ENCODE results near the gene RABAC1.
A peak's percentile ranks its signal among the peaks of the same experiment; 100 is the strongest.

The RABAC1 gene

GRCh38 chr19:41999878-42000208 lies 40.7 kb upstream of the RABAC1 start (continued):
- no peak for TF ChIP-seq TSHZ2 (CRISPR knock-in tag; IDR thresholded peaks at IDR 0.05)
- TF ChIP-seq ZNF70 (CRISPR knock-in tag; IDR thresholded peaks at IDR 0.05), result no peak
- no peak for TF ChIP-seq ZC3H10 (CRISPR knock-in tag; IDR thresholded peaks at IDR 0.05)
- TF ChIP-seq BACH2 (CRISPR knock-in tag; IDR thresholded peaks at IDR 0.05; ENCODE audit: borderline replicate concordance), result no peak

GRCh38 chr19:41999071-41999877 lies 40.2 kb upstream of the RABAC1 start:
- TF ChIP-seq TSHZ2 (CRISPR knock-in tag; IDR thresholded peaks at IDR 0.05), result no peak
- ATAC-seq, result no peak

GRCh38 chr19:41998246-41999020 lies 39.3 kb upstream of the RABAC1 start:
- peak; percentile 57 for ATAC-seq
- TF ChIP-seq ZNF565 (CRISPR knock-in tag; conservative IDR thresholded peaks at IDR 0.05; ENCODE audit: low read depth), result no peak
- TF ChIP-seq ESRRG (CRISPR knock-in tag; IDR thresholded peaks at IDR 0.05), result no peak
- TF ChIP-seq ISL1 (CRISPR knock-in tag; IDR thresholded peaks at IDR 0.05), result no peak
- TF ChIP-seq ZNF70 (CRISPR knock-in tag; IDR thresholded peaks at IDR 0.05), result no peak
- no peak for TF ChIP-seq PPARA (CRISPR knock-in tag; IDR thresholded peaks at IDR 0.05; ENCODE audit: borderline replicate concordance)
- TF ChIP-seq ARNTL (CRISPR knock-in tag; IDR thresholded peaks at IDR 0.05; ENCODE audit: borderline replicate concordance, low read depth), result no peak
- TF ChIP-seq ZFP30 (CRISPR knock-in tag; IDR thresholded peaks at IDR 0.05), result no peak
- TF ChIP-seq ZFP3 (CRISPR knock-in tag; IDR thresholded peaks at IDR 0.05), result no peak
- no peak for TF ChIP-seq GLIS3 (CRISPR knock-in tag; IDR thresholded peaks at IDR 0.05)
- TF ChIP-seq PATZ1 (CRISPR knock-in tag; IDR thresholded peaks at IDR 0.05; ENCODE audit: borderline replicate concordance), result no peak
- no peak for TF ChIP-seq BACH2 (CRISPR knock-in tag; IDR thresholded peaks at IDR 0.05; ENCODE audit: borderline replicate concordance)
- TF ChIP-seq CSRNP3 (CRISPR knock-in tag; IDR thresholded peaks at IDR 0.05), result no peak
- TF ChIP-seq RARB (CRISPR knock-in tag; IDR thresholded peaks at IDR 0.05), result no peak
- TF ChIP-seq ZC3H10 (CRISPR knock-in tag; IDR thresholded peaks at IDR 0.05), result no peak
- TF ChIP-seq TCF4 (CRISPR knock-in tag; IDR thresholded peaks at IDR 0.05; ENCODE audit: borderline replicate concordance), result no peak
- TF ChIP-seq CREB5 (CRISPR knock-in tag; IDR thresholded peaks at IDR 0.05; ENCODE audit: low read depth), result no peak
- no peak for TF ChIP-seq TOX (CRISPR knock-in tag; IDR thresholded peaks at IDR 0.05; ENCODE audit: borderline replicate concordance)
- no peak for TF ChIP-seq CSDC2 (CRISPR knock-in tag; IDR thresholded peaks at IDR 0.05)
- no peak for TF ChIP-seq TSHZ2 (CRISPR knock-in tag; IDR thresholded peaks at IDR 0.05)

Data from SK-N-SH treated with all-trans-retinoic acid at 6 μM for 48 hours (cell line).